Mesenteric fat pad (tissue), 1 donor: Measurements from ENCODE around the gene CHCT1. TPM values are rescaled to one million over a fixed set of nuclear protein-coding genes. Genes with fewer than 3 reads are reported as not detected.
"Not testable (repeated sequence)": the region's sequence is repeated elsewhere in the genome, so short reads cannot be mapped to it uniquely, and the experiment has no call there.

Experiments
- DNase-seq: peaks from one replicate; pipeline ENCODE4 v3.0.0-alpha.2; 2020; ENCODE audit warnings: low spot score
- long read RNA-seq: library from polyadenylated mRNA; unstranded; transcript quantifications from one replicate; pipeline ENCODE4 v2.0.0, GENCODE V29; 2020
- total RNA-seq: library from RNA; stranded (reverse); fragmentation: NEBNext Ultra II Directional; extraction: Animal tissue kit (Norgen Biotek cat#: 25700); gene quantifications from one replicate; pipeline ENCODE4 v1.2.1, GENCODE V29; 2021
- donor health status: DM: yes; HTN: yes; CAD: no.

Gene CHCT1
- not detected for total RNA-seq
- long read RNA-seq, result 0 reads

- no peak for DNase-seq
These were observed at the start of gene CHCT1 for GRCh38 chr17:60422162-60422665. Gene CHCT1, plus strand, starts transcription at chr17:60422489. Its CDS starts 104 bp downstream, at chr17:60422593.

GRCh38 chr17:60372790-60373483 is 49.4 kb upstream of the CHCT1 start:
- no peak for DNase-seq

GRCh38 chr17:60378187-60378586 is 44.1 kb upstream of the CHCT1 start:
- DNase-seq, result not testable (repeated sequence)

GRCh38 chr17:60379461-60379860 is 42.8 kb upstream of the CHCT1 start:
- DNase-seq, result not testable (repeated sequence)

GRCh38 chr17:60381958-60382357 is 40.3 kb upstream of the CHCT1 start:
- DNase-seq, result no peak

- no peak for DNase-seq
These were observed 38.9 kb upstream of the CHCT1 start for GRCh38 chr17:60383379-60383778.

GRCh38 chr17:60384921-60385320 is 37.4 kb upstream of the CHCT1 start:
- DNase-seq, result not testable (repeated sequence)

GRCh38 chr17:60386147-60387058 is 35.9 kb upstream of the CHCT1 start:
- DNase-seq, result no peak

- DNase-seq, result no peak
These were observed 34.6 kb upstream of the CHCT1 start for GRCh38 chr17:60387666-60388065.

- no peak for DNase-seq
These were observed 33.5 kb upstream of the CHCT1 start for GRCh38 chr17:60388742-60389141.

- no peak for DNase-seq
These were observed 32.1 kb upstream of the CHCT1 start for GRCh38 chr17:60390186-60390585.

GRCh38 chr17:60390925-60391470 is 31.3 kb upstream of the CHCT1 start:
- no peak for DNase-seq

GRCh38 chr17:60391471-60392041 is 30.7 kb upstream of the CHCT1 start:
- peak; percentile 90 for DNase-seq

GRCh38 chr17:60392042-60392844 is 30.0 kb upstream of the CHCT1 start, which contains the start of gene USP32:
Gene USP32, minus strand, starts transcription at chr17:60392133. Its CDS starts 194 bp downstream, at chr17:60391939.
- peak; percentile 99 for DNase-seq

- no peak for DNase-seq
These were observed 29.2 kb upstream of the CHCT1 start for GRCh38 chr17:60392845-60393702.

GRCh38 chr17:60393840-60394723 is 28.2 kb upstream of the CHCT1 start:
- no peak for DNase-seq

- no peak for DNase-seq
These were observed 26.7 kb upstream of the CHCT1 start for GRCh38 chr17:60395508-60396065.

- no peak for DNase-seq
These were observed 25.9 kb upstream of the CHCT1 start for GRCh38 chr17:60396412-60396811.
